H9 (cell line): Measurements from ENCODE around the gene PRCC. TPM values are rescaled to one million over a fixed set of nuclear protein-coding genes. Genes with fewer than 3 reads are reported as not detected.
A peak's percentile ranks its signal among the peaks of the same experiment; 100 is the strongest.

Source experiments
- DNase-seq: peaks from one replicate; pipeline ENCODE4 v3.0.0-alpha.2; 2017
- H2AFZ ChIP-seq: one replicate; pipeline ENCODE4 v1.6.1; 2013; ENCODE audit warnings: mild to moderate bottlenecking, low read length, control low read depth, moderate library complexity
- H2AK5ac ChIP-seq: 2 replicates; pipeline ENCODE4 v1.6.1; 2013; ENCODE audit warnings: low read length, control low read depth, mixed read lengths; ENCODE audit not compliant: insufficient read length
- H2BK120ac ChIP-seq: one replicate; pipeline ENCODE4 v1.6.1; 2013; ENCODE audit warnings: low read depth, mild to moderate bottlenecking, low read length, control low read depth, inconsistent platforms; ENCODE audit not compliant: poor library complexity, severe bottlenecking
- H2BK12ac ChIP-seq: 2 replicates; pipeline ENCODE4 v1.6.1; 2013; ENCODE audit warnings: low read length, control low read depth, mixed read lengths, low read depth; ENCODE audit not compliant: insufficient read length
- H2BK15ac ChIP-seq: 2 replicates; pipeline ENCODE4 v1.6.1; 2013; ENCODE audit warnings: low read depth, low read length, control low read depth
- H2BK20ac ChIP-seq: one replicate; pipeline ENCODE4 v1.6.1; 2013; ENCODE audit warnings: low read depth, mild to moderate bottlenecking, low read length, control low read depth, inconsistent platforms; ENCODE audit not compliant: poor library complexity, severe bottlenecking
- H2BK5ac ChIP-seq: 2 replicates; pipeline ENCODE4 v1.6.1; 2013; ENCODE audit warnings: low read length, control low read depth, mixed read lengths; ENCODE audit not compliant: insufficient read length
- H3K14ac ChIP-seq: 2 replicates; pipeline ENCODE4 v1.6.1; 2013; ENCODE audit warnings: low read length, control low read depth; ENCODE audit not compliant: insufficient read depth
- H3K18ac ChIP-seq: 2 replicates; pipeline ENCODE4 v1.6.1; 2013; ENCODE audit warnings: low read depth, mild to moderate bottlenecking, mixed read lengths, low read length, control low read depth; ENCODE audit not compliant: insufficient read length
- H3K23ac ChIP-seq: 2 replicates; pipeline ENCODE4 v1.6.1; 2013; ENCODE audit warnings: low read length, control low read depth, mixed read lengths, low read depth; ENCODE audit not compliant: insufficient read length
- H3K23me2 ChIP-seq: 2 replicates; pipeline ENCODE4 v1.6.1; 2013; ENCODE audit warnings: low read depth, mild to moderate bottlenecking, mixed read lengths, low read length, control low read depth; ENCODE audit not compliant: insufficient read length, poor library complexity, severe bottlenecking
- H3K27ac ChIP-seq: 2 replicates; pipeline ENCODE4 v1.5.1; 2013; ENCODE audit warnings: low read length, control low read depth, mixed read lengths, low read depth; ENCODE audit not compliant: insufficient read length
- H3K27me3 ChIP-seq: 2 replicates; pipeline ENCODE4 v1.6.1; 2013; ENCODE audit warnings: low read length, control low read depth, inconsistent platforms; ENCODE audit not compliant: insufficient read depth
- H3K4ac ChIP-seq: 2 replicates; pipeline ENCODE4 v1.6.1; 2013; ENCODE audit warnings: low read depth, mild to moderate bottlenecking, control low read depth, inconsistent platforms, low read length, moderate library complexity
- H3K4me1 ChIP-seq: 2 replicates; pipeline ENCODE4 v1.6.1; 2013; ENCODE audit warnings: low read length, control low read depth, inconsistent platforms; ENCODE audit not compliant: insufficient read depth
- H3K4me2 ChIP-seq: 2 replicates; pipeline ENCODE4 v1.6.1; 2013; ENCODE audit warnings: low read length, control low read depth, mixed read lengths; ENCODE audit not compliant: insufficient read length, insufficient read depth
- H3K56ac ChIP-seq: 2 replicates; pipeline ENCODE4 v1.6.1; 2013; ENCODE audit warnings: low read depth, mild to moderate bottlenecking, mixed read lengths, low read length, control low read depth; ENCODE audit not compliant: insufficient read length
- H3K79me1 ChIP-seq: 2 replicates; pipeline ENCODE4 v1.6.1; 2013; ENCODE audit warnings: low read depth, mild to moderate bottlenecking, moderate library complexity, low read length, control low read depth, inconsistent platforms; ENCODE audit not compliant: insufficient read depth, poor library complexity, severe bottlenecking
- H3K79me2 ChIP-seq: 2 replicates; pipeline ENCODE4 v1.6.1; 2013; ENCODE audit warnings: low read length, control low read depth, inconsistent platforms; ENCODE audit not compliant: insufficient read depth
- H3K9ac ChIP-seq: 2 replicates; pipeline ENCODE4 v1.6.1; 2013; ENCODE audit warnings: low read length, control low read depth, mixed read lengths; ENCODE audit not compliant: insufficient read length; ENCODE audit errors: extremely low read depth
- H3K9me3 ChIP-seq: one replicate; pipeline ENCODE4 v1.6.1; 2013; ENCODE audit warnings: low read depth, low read length, inconsistent platforms; ENCODE audit not compliant: control insufficient read depth
- H3T11ph ChIP-seq: one replicate; pipeline ENCODE4 v1.6.1; 2013; ENCODE audit warnings: mild to moderate bottlenecking, low read length, control low read depth, inconsistent platforms
- H4K20me1 ChIP-seq: one replicate; pipeline ENCODE4 v1.6.1; 2013; ENCODE audit not compliant: control insufficient read depth, insufficient read length, insufficient read depth
- H4K5ac ChIP-seq: 2 replicates; pipeline ENCODE4 v1.6.1; 2013; ENCODE audit warnings: low read depth, mild to moderate bottlenecking, mixed read lengths, low read length, control low read depth; ENCODE audit not compliant: insufficient read length
- H4K8ac ChIP-seq: replicated peaks from 2 replicates; pipeline ENCODE4 v1.6.1; 2013; ENCODE audit warnings: low read length, control low read depth, mixed read lengths, low read depth; ENCODE audit not compliant: insufficient read length
- H4K91ac ChIP-seq: 2 replicates; pipeline ENCODE4 v1.6.1; 2013; ENCODE audit warnings: low read depth, mild to moderate bottlenecking, moderate library complexity, mixed read lengths, low read length, control low read depth; ENCODE audit not compliant: insufficient read length
- H3K27ac Mint-ChIP-seq, 3 experiments: 2 replicates in 2 of 3; 3 replicates in 1 of 3; pipeline ENCODE4 v1.8.0; 2020 to 2021; ENCODE audit warnings: mixed read lengths in 3 of 3, mild to moderate bottlenecking in 1 of 3, moderate library complexity in 1 of 3
- H3K27me3 Mint-ChIP-seq: 2 replicates; pipeline ENCODE4 v1.8.0; 2021; ENCODE audit warnings: low read depth, mild to moderate bottlenecking, moderate library complexity, mixed read lengths
- H3K36me3 Mint-ChIP-seq, 3 experiments: 2 replicates in 2 of 3; 3 replicates in 1 of 3; pipeline ENCODE4 v1.8.0; 2020 to 2021; ENCODE audit warnings: low read depth in 3 of 3, mixed read lengths in 3 of 3; ENCODE audit not compliant: insufficient read depth in 1 of 3
- H3K4me1 Mint-ChIP-seq, 2 experiments: 2 replicates each; pipeline ENCODE4 v1.8.0; 2020; ENCODE audit warnings: mixed read lengths in 2 of 2
- H3K4me3 Mint-ChIP-seq, 2 experiments: 2 replicates in 1 of 2; 3 replicates in 1 of 2; pipeline ENCODE4 v1.8.0; 2020 to 2021; ENCODE audit warnings: mild to moderate bottlenecking in 2 of 2, mixed read lengths in 2 of 2, moderate library complexity in 1 of 2
- H3K9me3 Mint-ChIP-seq, 2 experiments: 2 replicates in 1 of 2; 3 replicates in 1 of 2; pipeline ENCODE4 v1.8.0; 2020; ENCODE audit warnings: mild to moderate bottlenecking in 2 of 2, mixed read lengths in 2 of 2, moderate library complexity in 1 of 2
- CTCF ChIP-seq: fragments of 200-600 bp; sonication (generic); conservative IDR thresholded peaks from 3 replicates; pipeline ENCODE4 v1.8.0; 2021; ENCODE audit warnings: antibody characterized with exemption, mild to moderate bottlenecking
- WGBS: extraction: QIAGEN DNeasy Blood & Tissue Kit; methylation state at CpG from one replicate; pipeline ENCODE4 v1.1.7; 2013; ENCODE audit warnings: missing lambda C conversion rate, low lambda C conversion rate, mixed read lengths; ENCODE audit not compliant: insufficient read length; ENCODE audit errors: extremely low coverage; 5-methylcytosine and 5-hydroxymethylcytosine counted together
- total RNA-seq: library from RNA; stranded (reverse); gene quantifications from 2 replicates; pipeline ENCODE4 v1.2.1, GENCODE V29; 2021

The PRCC gene
- total RNA-seq, 1 experiment from 2014 or later: 129 TPM

GRCh38 chr1:156744786-156745419 is 22.4 kb upstream of the PRCC start:
- H2BK12ac ChIP-seq: no peak overlapping the region
- no CpG with 5 or more reads among the region's 14 CpGs for WGBS
- Mint-ChIP-seq H3K4me3 (peak overlapping the region in 1 of 2 experiments; percentile 31; a peak in 2 of 5 replicates), H3K36me3 (peaks cover 27 to 51% (median 40%) of the 10 kb centered on the region in 3 experiments), H3K27me3 (no peaks in the 10 kb centered on the region), H3K27ac (peak overlapping the region; percentile 85 to 100 (median 87); a peak in 6 of 7 replicates), H3K4me1 (peaks cover 58 to 70% of the 10 kb centered on the region in 2 experiments), H3K9me3 (no peaks in the 10 kb centered on the region; a peak in 1 of 5 replicates)
- H3K4me1 ChIP-seq: peaks cover 24% of the 10 kb centered on the region
- no peak overlapping the region for H3K9ac ChIP-seq
- no peaks in the 10 kb centered on the region for H3K79me1 ChIP-seq
- no peak overlapping the region for H3K56ac ChIP-seq
- H2AK5ac ChIP-seq: no peak overlapping the region
- no peak overlapping the region for H2AFZ ChIP-seq
- peaks cover 24% of the 10 kb centered on the region; the same call in 1 of the 2 replicates for H3K79me2 ChIP-seq
- no peak overlapping the region for H3K4me2 ChIP-seq
- H3T11ph ChIP-seq: no peak overlapping the region
- H3K23ac ChIP-seq: no peak overlapping the region
- no peak for TF ChIP-seq CTCF
- no peaks in the 10 kb centered on the region for H3K9me3 ChIP-seq
- peaks cover 20% of the 10 kb centered on the region for H3K23me2 ChIP-seq
- no peak overlapping the region for H3K4ac ChIP-seq
- no peaks in the 10 kb centered on the region for H3K27me3 ChIP-seq
- no peak overlapping the region for H4K5ac ChIP-seq
- H3K18ac ChIP-seq: no peak overlapping the region
- H2BK15ac ChIP-seq: no peak overlapping the region
- H2BK120ac ChIP-seq: no peak overlapping the region
- no peak overlapping the region for H2BK5ac ChIP-seq
- no peak for DNase-seq
- no peak overlapping the region for H3K14ac ChIP-seq
- H4K8ac ChIP-seq: no peak overlapping the region
- H3K27ac ChIP-seq: no peak overlapping the region
- H4K20me1 ChIP-seq: no peaks in the 10 kb centered on the region
- no peak overlapping the region for H4K91ac ChIP-seq
- H2BK20ac ChIP-seq: no peak overlapping the region
